ENCODE measurements around the gene SLC1A5.
"Not testable (repeated sequence)": the region's sequence is repeated elsewhere in the genome, so short reads cannot be mapped to it uniquely, and the experiment has no call there.

GRCh38 chr19:46760897-46761296 lies 27.5 kb downstream of the SLC1A5 start:
- TF ChIP-seq POLR2A (IDR thresholded peaks at IDR 0.05; ENCODE audit: low read depth, low read length); TAF1 (IDR thresholded peaks at IDR 0.05; ENCODE audit: borderline replicate concordance, low read depth, low read length): not testable (repeated sequence)
